ENCODE measurements around the gene TIMD4.
A peak's percentile ranks its signal among the peaks of the same experiment; 100 is the strongest.

DNA sequence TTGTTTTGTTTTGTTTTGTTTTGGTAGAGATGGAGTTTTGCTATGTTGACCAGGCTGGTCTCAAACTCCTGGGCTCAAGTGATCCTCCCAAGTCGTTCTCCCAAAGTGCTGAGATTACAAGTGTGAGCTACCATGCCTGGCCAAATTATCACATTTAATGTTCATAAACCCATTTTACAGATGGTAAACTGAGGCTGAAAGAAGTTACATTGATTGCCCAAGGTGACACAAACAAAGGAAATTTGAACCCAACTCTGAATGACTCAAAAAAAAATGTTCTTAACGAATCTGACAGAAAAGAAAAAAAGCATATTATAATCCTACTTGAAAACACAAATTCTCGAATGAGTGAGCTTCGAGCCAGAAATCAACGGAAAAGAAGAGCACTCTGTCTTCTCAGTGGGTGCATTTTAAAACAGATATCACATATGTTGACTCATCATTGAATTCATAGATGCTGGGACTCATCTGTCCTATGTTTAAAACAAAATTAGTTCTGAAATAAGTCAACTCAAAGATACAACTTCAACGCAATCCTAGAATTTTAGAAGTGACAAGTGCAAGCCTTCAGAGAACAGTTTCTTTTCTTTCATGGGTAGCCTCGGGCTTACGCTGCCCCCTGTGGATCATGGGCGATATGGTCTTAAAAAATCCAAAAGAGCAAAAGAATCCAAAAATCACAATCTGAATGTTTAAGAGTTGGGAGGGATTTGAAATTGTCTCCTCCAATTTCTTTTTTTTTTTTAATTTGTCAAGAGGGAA is 28.4 kb downstream of the TIMD4 start:
- TF ChIP-seq, protein P1, sequence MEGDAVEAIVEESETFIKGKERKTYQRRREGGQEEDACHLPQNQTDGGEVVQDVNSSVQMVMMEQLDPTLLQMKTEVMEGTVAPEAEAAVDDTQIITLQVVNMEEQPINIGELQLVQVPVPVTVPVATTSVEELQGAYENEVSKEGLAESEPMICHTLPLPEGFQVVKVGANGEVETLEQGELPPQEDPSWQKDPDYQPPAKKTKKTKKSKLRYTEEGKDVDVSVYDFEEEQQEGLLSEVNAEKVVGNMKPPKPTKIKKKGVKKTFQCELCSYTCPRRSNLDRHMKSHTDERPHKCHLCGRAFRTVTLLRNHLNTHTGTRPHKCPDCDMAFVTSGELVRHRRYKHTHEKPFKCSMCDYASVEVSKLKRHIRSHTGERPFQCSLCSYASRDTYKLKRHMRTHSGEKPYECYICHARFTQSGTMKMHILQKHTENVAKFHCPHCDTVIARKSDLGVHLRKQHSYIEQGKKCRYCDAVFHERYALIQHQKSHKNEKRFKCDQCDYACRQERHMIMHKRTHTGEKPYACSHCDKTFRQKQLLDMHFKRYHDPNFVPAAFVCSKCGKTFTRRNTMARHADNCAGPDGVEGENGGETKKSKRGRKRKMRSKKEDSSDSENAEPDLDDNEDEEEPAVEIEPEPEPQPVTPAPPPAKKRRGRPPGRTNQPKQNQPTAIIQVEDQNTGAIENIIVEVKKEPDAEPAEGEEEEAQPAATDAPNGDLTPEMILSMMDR (IDR thresholded peaks at IDR 0.05) = peak; percentile 31 to 52 (median 35)
- TF ChIP-seq POLR2A (IDR thresholded peaks at IDR 0.05; ENCODE audit: low read depth) = no peak
- TF ChIP-seq POLR2AphosphoS5 (IDR thresholded peaks at IDR 0.05) = no peak

All from esophagus muscularis mucosa (tissue), 3 donors.